Measurements from ENCODE around the gene DNASE1L1. TPM values are rescaled to one million over a fixed set of nuclear protein-coding genes. Genes with fewer than 3 reads are reported as not detected.

The DNASE1L1 gene
- total and polyA plus RNA-seq, 2 experiments from 2014 or later, result 22.6 to 36.1 TPM

DNA sequence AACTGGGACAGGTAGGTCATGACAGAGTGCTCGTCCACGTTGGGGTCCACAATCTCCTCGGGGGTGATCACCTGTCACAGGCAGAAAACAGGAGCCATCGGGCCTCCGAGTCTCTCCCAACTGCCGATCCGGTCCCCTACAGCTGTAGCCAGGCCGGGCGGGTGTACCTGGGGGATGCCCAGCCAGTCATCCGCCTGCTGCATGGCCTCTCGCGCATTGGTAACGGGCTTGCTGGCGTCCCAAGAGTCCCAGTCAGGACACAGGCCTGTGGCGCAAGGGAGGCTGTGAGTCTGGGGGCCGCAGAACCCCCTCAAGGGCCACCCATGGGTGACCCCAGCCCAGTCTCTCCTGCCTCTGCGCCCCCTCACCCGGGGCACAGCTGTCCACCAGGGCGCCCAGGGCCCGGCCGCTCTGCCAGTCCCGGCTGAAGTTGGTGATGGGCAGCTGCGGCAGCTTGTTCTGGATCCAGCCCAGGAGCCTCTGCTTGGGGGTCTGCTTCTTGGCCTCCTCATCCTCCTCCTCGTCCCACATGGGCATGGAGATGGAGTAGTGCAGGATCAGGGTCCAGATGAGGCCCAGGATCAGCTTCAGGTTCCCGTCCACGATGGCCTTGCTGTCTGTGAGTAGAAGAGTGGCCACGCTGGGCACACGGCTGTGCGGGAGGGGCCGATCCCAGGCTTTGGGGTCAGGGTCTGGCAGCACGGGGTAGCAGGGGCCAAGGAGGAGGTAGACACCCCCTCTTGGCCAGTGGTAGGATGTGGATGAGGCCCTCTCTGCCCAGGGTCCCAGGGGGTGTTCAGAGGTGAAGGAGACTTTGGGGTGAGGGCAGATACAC lies 41.4 kb downstream of the DNASE1L1 start:
- peaks cover 8% of the 10 kb centered on the region for H3K4me1 ChIP-seq (ENCODE audit: insufficient read depth)
- no peaks in the 10 kb centered on the region for H3K36me3 ChIP-seq (replicated peaks; ENCODE audit: insufficient read depth, low read depth)
- peaks cover 32% of the 10 kb centered on the region for H3K79me2 ChIP-seq
- peak overlapping the region; percentile 100 for H3K27ac ChIP-seq
- WGBS (ENCODE audit: low lambda C conversion rate, missing lambda C conversion rate), result 88% methylated on average over 30 of the region's 31 CpGs
- peak overlapping the region; percentile 85 for H3K4me2 ChIP-seq
- H3K27me3 ChIP-seq, result no peaks in the 10 kb centered on the region
- TF ChIP-seq EZH2 (IDR thresholded peaks at IDR 0.05; ENCODE audit: borderline replicate concordance) (no peak), EZH2phosphoT487 (IDR thresholded peaks at IDR 0.05; ENCODE audit: low read depth, severe bottlenecking, unreplicated experiment) (no peak)
- no peak for DNase-seq (ENCODE audit: low spot score)
- H3K9me2 ChIP-seq (replicated peaks; ENCODE audit: insufficient read depth), result no peaks in the 10 kb centered on the region
- H3K4me3 ChIP-seq, result no peak overlapping the region
- no peaks in the 10 kb centered on the region for H3K9me3 ChIP-seq (ENCODE audit: low read depth)
- peaks cover 11% of the 10 kb centered on the region for H4K20me1 ChIP-seq (ENCODE audit: insufficient read depth, poor library complexity, severe bottlenecking)
- H2AFZ ChIP-seq, result no peak overlapping the region

DNA sequence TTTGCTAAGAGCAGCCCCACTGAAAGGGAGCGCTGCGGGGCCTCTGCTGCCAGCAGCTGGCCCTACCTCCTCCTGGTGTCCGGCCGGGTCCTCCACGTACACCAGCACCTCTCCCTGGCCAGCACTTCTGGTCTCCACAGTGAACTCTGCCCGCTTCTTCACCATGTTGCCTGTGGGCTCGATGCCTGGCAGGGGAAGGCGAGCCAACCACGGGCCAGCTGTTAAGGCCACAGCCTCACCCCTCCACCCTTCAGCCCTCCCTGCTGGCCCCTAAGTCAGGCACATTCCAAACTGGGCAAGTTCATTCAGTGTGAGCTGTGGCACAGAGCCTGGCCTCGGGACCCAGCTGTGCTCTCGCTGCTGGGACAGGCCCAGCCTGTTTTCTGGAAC lies 42.4 kb downstream of the DNASE1L1 start:
- peaks cover 32% of the 10 kb centered on the region for H3K79me2 ChIP-seq

DNA sequence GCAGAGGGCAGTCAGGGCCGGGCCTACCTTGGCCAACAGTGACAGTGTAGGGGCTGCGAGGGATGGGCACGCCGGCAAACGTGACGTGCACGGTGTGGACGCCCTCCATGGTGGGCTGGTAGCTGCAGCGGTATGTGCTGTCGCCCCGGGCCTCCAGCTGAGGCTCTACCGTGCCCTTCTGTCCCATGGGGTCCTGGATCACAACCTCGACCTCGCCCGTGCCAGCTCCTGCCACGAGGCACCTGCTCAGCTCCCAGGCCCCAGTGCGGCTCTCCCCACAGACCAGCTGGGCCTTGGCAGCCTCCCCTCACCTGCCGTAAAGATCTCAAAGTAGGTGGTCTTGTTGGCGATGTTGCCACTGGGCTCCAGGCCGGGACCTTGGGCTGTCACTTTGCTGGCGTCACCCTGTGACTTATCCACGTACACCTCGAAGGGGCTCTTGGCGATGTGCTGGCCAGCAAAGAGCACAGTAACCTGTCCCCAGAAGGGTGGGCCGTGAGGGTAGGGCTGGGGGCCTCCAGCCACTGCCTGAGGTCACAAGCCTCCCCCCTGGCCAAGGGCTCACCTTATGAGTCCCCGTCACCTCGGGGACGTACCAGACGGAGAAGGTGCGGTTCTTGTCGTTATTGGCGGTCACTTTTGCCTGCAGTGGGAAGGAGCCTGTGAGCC lies 42.9 kb downstream of the DNASE1L1 start:
- H3K4me2 ChIP-seq, result no peak overlapping the region
- peaks cover 32% of the 10 kb centered on the region for H3K79me2 ChIP-seq
- H2AFZ ChIP-seq, result no peak overlapping the region
- H3K4me1 ChIP-seq (ENCODE audit: insufficient read depth), result peaks cover 8% of the 10 kb centered on the region
- H3K9me2 ChIP-seq (replicated peaks; ENCODE audit: insufficient read depth), result no peaks in the 10 kb centered on the region
- H3K4me3 ChIP-seq, result no peak overlapping the region
- H3K36me3 ChIP-seq (replicated peaks; ENCODE audit: insufficient read depth, low read depth), result no peaks in the 10 kb centered on the region
- peaks cover 11% of the 10 kb centered on the region for H4K20me1 ChIP-seq (ENCODE audit: insufficient read depth, poor library complexity, severe bottlenecking)
- 92% methylated on average over 29 of the region's 32 CpGs for WGBS (ENCODE audit: low lambda C conversion rate, missing lambda C conversion rate)
- no peaks in the 10 kb centered on the region for H3K27me3 ChIP-seq
- no peaks in the 10 kb centered on the region for H3K9me3 ChIP-seq (ENCODE audit: low read depth)
- no peak overlapping the region for H3K27ac ChIP-seq
- no peak for TF ChIP-seq EZH2 (IDR thresholded peaks at IDR 0.05; ENCODE audit: borderline replicate concordance)
- no peak for TF ChIP-seq EZH2phosphoT487 (IDR thresholded peaks at IDR 0.05; ENCODE audit: low read depth, severe bottlenecking, unreplicated experiment)
- TF ChIP-seq CTCF (IDR thresholded peaks at IDR 0.05; ENCODE audit: poor library complexity), result no peak
- no peak for DNase-seq (ENCODE audit: low spot score)

More for the DNA sequence above, 42.4 kb downstream of the DNASE1L1 start:
- H4K20me1 ChIP-seq (ENCODE audit: insufficient read depth, poor library complexity, severe bottlenecking), result peaks cover 11% of the 10 kb centered on the region
- no peak for DNase-seq (ENCODE audit: low spot score)
- H3K27me3 ChIP-seq, result no peaks in the 10 kb centered on the region
- no peak overlapping the region for H2AFZ ChIP-seq
- peaks cover 8% of the 10 kb centered on the region for H3K4me1 ChIP-seq (ENCODE audit: insufficient read depth)
- no peak overlapping the region for H3K4me2 ChIP-seq
- no peaks in the 10 kb centered on the region for H3K9me2 ChIP-seq (replicated peaks; ENCODE audit: insufficient read depth)
- no peak for TF ChIP-seq EZH2 (IDR thresholded peaks at IDR 0.05; ENCODE audit: borderline replicate concordance)
- TF ChIP-seq CTCF (IDR thresholded peaks at IDR 0.05; ENCODE audit: poor library complexity), result no peak
- no peak for TF ChIP-seq EZH2phosphoT487 (IDR thresholded peaks at IDR 0.05; ENCODE audit: low read depth, severe bottlenecking, unreplicated experiment)
- no peak overlapping the region for H3K4me3 ChIP-seq
- WGBS (ENCODE audit: low lambda C conversion rate, missing lambda C conversion rate), result 89% methylated on average over 11 of the region's 11 CpGs
- no peaks in the 10 kb centered on the region for H3K9me3 ChIP-seq (ENCODE audit: low read depth)
- no peak overlapping the region for H3K27ac ChIP-seq
- no peaks in the 10 kb centered on the region for H3K36me3 ChIP-seq (replicated peaks; ENCODE audit: insufficient read depth, low read depth)
